Activated T-helper 1 cell treated with anti-CD3 and anti-CD28 coated beads, Interleukin-12 subunit alpha, Interleukin-12 subunit beta, Interleukin-2, Interleukin-4 antibody, amounts not matched to agents 30 ng/mL and 10 ng/mL and 1 ng/mL, durations not matched to agents 14 hours and 24 hours and 36 hours (primary cell): ENCODE measurements around the gene NLRC5. TPM values are rescaled to one million over a fixed set of nuclear protein-coding genes. Genes with fewer than 3 reads are reported as not detected.

Experiments
- total RNA-seq: library from RNA; stranded (reverse); gene quantifications from 2 replicates; pipeline ENCODE4 v1.2.3, GENCODE V29; 2022

NLRC5 gene
- total RNA-seq, 1 donor from 2014 or later: 175 TPM

Other genes starting within 250 kb of the NLRC5 start
- not detected in 2 replicates for gene SLC12A3, start 124.3 kb upstream of the NLRC5 start, total RNA-seq
- gene HERPUD1, start 57.4 kb upstream of the NLRC5 start, total RNA-seq: 176 and 178 TPM in 2 replicates
- gene CETP, start 27.6 kb upstream of the NLRC5 start, total RNA-seq: 0.23 and 0.24 TPM in 2 replicates
- gene CPNE2, start 103.0 kb downstream of the NLRC5 start, total RNA-seq: 3.7 and 4.6 TPM in 2 replicates
- 116 and 124 TPM in 2 replicates for gene PSME3IP1, start 196.5 kb downstream of the NLRC5 start, total RNA-seq
- gene RSPRY1, start 196.8 kb downstream of the NLRC5 start, total RNA-seq: 36.0 and 36.5 TPM in 2 replicates